HUES48 (cell line): ENCODE results near the gene UNC79.

ENCODE experiments used
- H3K27ac ChIP-seq: one replicate; pipeline ENCODE4 v1.7.0; 2013; ENCODE audit warnings: low read depth, low read length, inconsistent platforms
- H3K27me3 ChIP-seq: 2 replicates; pipeline ENCODE4 v1.6.1; 2013; ENCODE audit warnings: mild to moderate bottlenecking, low read length; ENCODE audit not compliant: control insufficient read depth, insufficient read depth
- H3K36me3 ChIP-seq: 2 replicates; pipeline ENCODE4 v1.6.1; 2013; ENCODE audit warnings: low read length; ENCODE audit not compliant: control insufficient read depth, insufficient read depth
- H3K4me1 ChIP-seq: 2 replicates; pipeline ENCODE4 v1.6.1; 2013; ENCODE audit warnings: mild to moderate bottlenecking, low read length; ENCODE audit not compliant: control insufficient read depth, insufficient read depth
- H3K4me3 ChIP-seq: 2 replicates; pipeline ENCODE4 v1.5.1; 2013; ENCODE audit warnings: mild to moderate bottlenecking, low read depth, low read length
- H3K9ac ChIP-seq: 2 replicates; pipeline ENCODE4 v1.6.1; 2013; ENCODE audit warnings: mild to moderate bottlenecking, low read depth, low read length, moderate library complexity
- H3K9me3 ChIP-seq: 2 replicates; pipeline ENCODE4 v1.6.1; 2013; ENCODE audit warnings: low read length; ENCODE audit not compliant: control insufficient read depth, insufficient read depth

UNC79 gene

DNA sequence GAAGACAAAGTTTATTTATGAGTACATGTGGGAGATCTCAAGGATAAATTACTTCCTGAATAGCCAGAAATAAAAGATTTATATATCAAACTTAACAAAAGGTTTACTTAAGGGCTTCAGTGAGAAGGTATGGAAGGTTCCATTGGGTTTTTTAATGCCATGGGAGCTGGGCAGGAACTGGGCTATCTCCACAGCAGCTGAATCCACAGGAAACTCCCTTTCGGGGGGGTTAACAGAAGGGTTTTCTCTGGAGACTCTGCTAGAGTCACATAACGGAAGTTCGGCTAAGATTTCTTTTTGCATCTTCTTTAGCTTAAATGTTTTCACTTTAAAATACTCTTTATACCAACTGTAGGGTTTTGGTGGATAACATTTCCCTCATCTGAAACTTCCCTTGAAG, 113.5 kb downstream of the UNC79 start:
- Histone ChIP-seq H3K4me3 (no peak overlapping the region), H3K9ac (no peak overlapping the region), H3K4me1 (no peaks in the 10 kb centered on the region), H3K27ac (no peak overlapping the region), H3K9me3 (no peaks in the 10 kb centered on the region), H3K36me3 (no peaks in the 10 kb centered on the region), H3K27me3 (no peaks in the 10 kb centered on the region)

DNA sequence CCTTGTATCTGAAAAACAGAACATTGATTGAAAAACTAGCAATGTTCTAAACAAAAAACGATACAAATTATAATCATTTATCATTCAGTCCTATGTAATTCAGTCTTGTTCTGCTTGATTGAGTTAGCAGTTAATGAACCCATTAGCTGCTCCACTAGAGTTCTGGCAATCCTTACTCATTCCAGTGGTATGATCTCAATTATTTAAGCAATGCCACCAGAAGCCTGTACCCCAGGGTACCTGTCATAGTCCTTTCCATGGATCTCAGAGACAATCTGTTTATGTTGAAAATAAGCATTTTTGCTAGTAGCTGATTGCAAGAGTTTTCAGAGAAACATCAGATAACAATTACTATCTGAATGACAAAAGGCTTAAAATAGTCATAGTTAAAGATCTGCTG, 115.9 kb downstream of the UNC79 start:
- H3K4me1 ChIP-seq, result no peaks in the 10 kb centered on the region
- no peak overlapping the region for H3K27ac ChIP-seq
- no peak overlapping the region for H3K9ac ChIP-seq

DNA sequence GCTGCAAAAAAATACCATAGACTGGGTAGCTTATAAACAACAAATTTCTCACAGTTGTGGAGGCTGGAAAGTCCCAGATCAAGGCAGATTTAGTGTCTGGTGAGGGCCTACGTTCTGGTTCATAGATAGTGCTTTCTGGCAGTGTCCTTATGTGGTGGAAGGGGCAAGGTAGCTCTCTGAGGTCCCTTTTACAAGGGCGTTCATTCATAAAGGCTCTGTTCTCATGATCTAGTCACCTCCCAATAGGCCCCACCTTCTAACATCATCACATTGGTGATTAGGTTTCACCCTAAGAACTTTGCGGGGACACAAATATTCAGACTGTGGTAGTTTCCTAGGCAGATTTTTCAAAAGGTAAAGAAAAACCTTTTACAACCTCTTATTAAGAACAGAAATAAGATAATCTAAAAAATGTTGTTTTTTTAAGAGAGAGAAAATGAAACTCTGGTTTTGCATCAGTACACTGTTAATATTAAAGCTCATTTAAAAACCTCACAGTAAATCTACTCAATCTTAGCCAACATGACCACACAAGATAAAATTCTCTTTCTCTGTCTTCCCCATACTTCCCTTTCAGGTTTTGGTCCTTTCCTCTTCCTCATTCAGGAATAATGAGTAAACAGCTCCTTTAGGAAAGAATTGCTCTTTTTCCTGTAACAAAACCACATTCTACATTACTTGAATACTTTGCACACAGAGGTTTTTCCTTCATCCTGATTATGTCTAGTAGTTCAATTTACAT, 117.5 kb downstream of the UNC79 start:
- Histone ChIP-seq H3K36me3 (no peaks in the 10 kb centered on the region), H3K9ac (no peak overlapping the region), H3K27me3 (no peaks in the 10 kb centered on the region), H3K27ac (no peak overlapping the region), H3K9me3 (no peaks in the 10 kb centered on the region), H3K4me1 (no peaks in the 10 kb centered on the region), H3K4me3 (no peak overlapping the region)

More for the DNA sequence above, 115.9 kb downstream of the UNC79 start:
- H3K27me3 ChIP-seq, result no peaks in the 10 kb centered on the region
- no peak overlapping the region for H3K4me3 ChIP-seq
- no peaks in the 10 kb centered on the region for H3K9me3 ChIP-seq
- no peaks in the 10 kb centered on the region for H3K36me3 ChIP-seq

DNA sequence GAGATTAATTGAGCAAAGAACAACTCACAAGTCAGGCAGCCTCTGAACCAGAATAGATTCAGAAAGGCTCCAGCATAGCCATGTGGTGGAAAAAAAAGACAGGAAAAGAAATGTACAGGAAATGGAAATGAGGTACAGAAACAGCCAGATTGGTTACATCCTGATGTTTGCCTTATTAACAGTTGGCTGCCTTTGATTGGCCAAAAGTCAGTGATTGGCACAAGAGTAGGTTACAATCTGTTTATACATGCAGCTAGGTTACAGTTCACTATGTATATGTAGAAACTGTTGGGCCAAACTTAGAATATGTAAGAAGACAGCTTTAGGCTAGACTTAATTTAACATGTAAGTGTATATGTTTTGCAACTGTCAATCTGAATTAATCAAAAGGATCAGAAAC, 118.9 kb downstream of the UNC79 start:
- peaks cover under 1% of the 10 kb centered on the region; the same call in 1 of the 2 replicates for H3K9me3 ChIP-seq
- no peak overlapping the region for H3K4me3 ChIP-seq
- no peaks in the 10 kb centered on the region for H3K36me3 ChIP-seq
- no peak overlapping the region for H3K9ac ChIP-seq
- no peak overlapping the region for H3K27ac ChIP-seq
- no peaks in the 10 kb centered on the region for H3K27me3 ChIP-seq
- no peaks in the 10 kb centered on the region for H3K4me1 ChIP-seq

- Histone ChIP-seq H3K36me3 (no peaks in the 10 kb centered on the region), H3K4me1 (0 out of 2 replicates have a peak, but pooled peaks cover 4% of the 10 kb centered on the region), H3K4me3 (no peak overlapping the region), H3K27ac (no peak overlapping the region), H3K9ac (no peak overlapping the region), H3K27me3 (no peaks in the 10 kb centered on the region), H3K9me3 (no peaks in the 10 kb centered on the region)
These were observed 134.2 kb downstream of the UNC79 start for GRCh38 chr14:93564918-93565317.

DNA sequence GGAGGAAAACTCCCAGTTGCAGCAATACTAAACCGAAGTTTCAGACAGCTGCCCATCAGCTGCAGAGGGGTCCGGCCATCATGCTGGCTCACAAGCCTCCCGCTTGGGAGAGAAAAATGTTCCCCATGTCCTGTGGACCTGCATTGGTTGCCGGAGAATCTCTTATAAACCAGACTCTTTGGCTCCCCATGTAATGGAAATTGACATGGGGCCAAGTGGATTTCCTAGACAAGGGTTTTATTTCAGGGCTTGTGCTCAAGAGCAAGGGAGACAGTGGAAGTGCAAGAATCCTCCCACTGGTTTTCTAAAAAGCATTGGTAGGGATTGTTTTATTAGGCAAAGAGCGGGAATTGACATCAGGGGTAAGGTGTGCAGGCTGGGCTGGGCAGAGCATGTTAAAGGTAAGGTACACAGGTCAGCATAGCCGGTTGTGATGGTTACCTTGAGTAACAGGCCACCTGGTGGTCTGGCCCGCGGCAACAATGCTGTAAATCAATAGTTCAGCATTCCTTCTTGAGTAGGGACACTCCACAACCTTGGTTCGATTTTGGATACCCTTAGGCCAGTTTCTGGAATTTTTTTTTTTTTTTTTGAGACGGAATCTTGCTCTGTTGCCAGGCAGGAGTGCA, 135.4 kb downstream of the UNC79 start:
- H3K36me3 ChIP-seq, result no peaks in the 10 kb centered on the region

DNA sequence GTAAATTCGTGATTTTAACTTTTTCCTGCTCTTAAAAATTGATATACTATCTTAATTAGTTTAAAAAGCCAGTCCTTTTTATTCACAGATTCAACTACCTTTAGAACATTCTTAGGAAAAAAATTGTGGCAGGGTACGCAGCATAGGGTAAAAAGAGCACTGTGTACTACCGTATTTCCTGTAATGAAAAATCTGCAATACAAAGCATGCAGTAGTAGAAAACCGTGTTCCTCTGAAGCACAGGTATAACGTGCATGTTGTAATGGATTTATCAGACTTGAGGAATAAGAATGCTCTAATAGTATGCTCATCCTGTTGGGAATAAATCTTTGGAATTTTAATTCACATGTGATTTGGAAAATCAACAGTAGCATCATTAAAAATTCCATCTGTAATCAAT, 140.5 kb downstream of the UNC79 start:
- Histone ChIP-seq H3K9me3 (no peaks in the 10 kb centered on the region), H3K4me1 (0 out of 2 replicates have a peak, but pooled peaks cover 4% of the 10 kb centered on the region), H3K27ac (no peak overlapping the region), H3K9ac (no peak overlapping the region), H3K4me3 (no peak overlapping the region), H3K27me3 (no peaks in the 10 kb centered on the region), H3K36me3 (no peaks in the 10 kb centered on the region)

More for the DNA sequence above, 135.4 kb downstream of the UNC79 start:
- no peak overlapping the region for H3K4me3 ChIP-seq
- H3K4me1 ChIP-seq, result 0 out of 2 replicates have a peak, but pooled peaks cover 4% of the 10 kb centered on the region
- no peaks in the 10 kb centered on the region for H3K9me3 ChIP-seq
- no peak overlapping the region for H3K27ac ChIP-seq
- H3K27me3 ChIP-seq, result no peaks in the 10 kb centered on the region
- no peak overlapping the region for H3K9ac ChIP-seq

DNA sequence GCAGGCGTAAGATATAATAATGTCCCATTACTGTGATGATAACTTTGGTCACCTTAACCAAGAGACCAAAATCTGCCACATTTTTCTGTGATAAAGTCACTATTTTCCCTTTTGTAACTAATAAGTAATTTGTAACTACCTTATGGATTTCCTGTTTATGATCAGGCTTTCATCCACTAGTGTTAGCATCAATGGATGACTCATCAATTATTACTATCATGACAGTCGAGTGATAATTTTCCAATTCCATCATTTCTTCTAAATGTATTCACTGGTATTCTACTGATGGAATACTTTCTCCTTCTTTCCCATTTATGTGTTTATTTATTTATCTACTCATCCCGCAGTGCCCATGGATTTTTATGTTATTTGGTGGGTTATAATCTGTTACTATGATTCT, 148.4 kb downstream of the UNC79 start:
- H3K27ac ChIP-seq, result no peak overlapping the region
- no peaks in the 10 kb centered on the region for H3K4me1 ChIP-seq
- no peaks in the 10 kb centered on the region for H3K36me3 ChIP-seq
- no peak overlapping the region for H3K4me3 ChIP-seq
- no peak overlapping the region for H3K9ac ChIP-seq
- H3K27me3 ChIP-seq, result no peaks in the 10 kb centered on the region
- H3K9me3 ChIP-seq, result no peaks in the 10 kb centered on the region

- no peak overlapping the region for H3K9ac ChIP-seq
- H3K9me3 ChIP-seq, result no peaks in the 10 kb centered on the region
- H3K4me3 ChIP-seq, result no peak overlapping the region
- no peaks in the 10 kb centered on the region for H3K36me3 ChIP-seq
- no peaks in the 10 kb centered on the region for H3K4me1 ChIP-seq
- H3K27ac ChIP-seq, result no peak overlapping the region
- no peaks in the 10 kb centered on the region for H3K27me3 ChIP-seq
These were observed 151.8 kb downstream of the UNC79 start for GRCh38 chr14:93582516-93582915.

- Histone ChIP-seq H3K9ac (no peak overlapping the region), H3K36me3 (no peaks in the 10 kb centered on the region), H3K27me3 (no peaks in the 10 kb centered on the region), H3K27ac (no peak overlapping the region), H3K4me3 (no peak overlapping the region), H3K9me3 (no peaks in the 10 kb centered on the region), H3K4me1 (no peaks in the 10 kb centered on the region)
These were observed 156.6 kb downstream of the UNC79 start for GRCh38 chr14:93587330-93587729.

DNA sequence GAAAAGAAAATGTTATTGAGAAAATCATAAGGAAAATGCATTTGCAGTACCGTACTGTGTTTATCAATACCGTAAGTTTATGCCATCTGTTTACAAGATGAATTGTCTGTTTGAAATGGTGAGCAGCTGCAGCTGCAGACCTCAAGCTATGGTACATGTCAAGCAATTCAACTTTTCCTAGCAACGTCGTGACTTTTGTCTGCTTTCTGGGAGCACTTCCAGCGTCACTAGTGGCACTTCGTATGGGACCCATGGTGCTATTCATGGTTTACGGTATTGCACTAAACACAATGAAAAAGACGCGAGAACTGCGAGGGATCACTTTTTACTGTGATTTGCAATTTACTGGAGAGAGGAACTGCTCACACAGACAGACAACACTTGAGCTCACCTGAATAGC, 160.8 kb downstream of the UNC79 start:
- Histone ChIP-seq H3K4me3 (no peak overlapping the region), H3K9me3 (no peaks in the 10 kb centered on the region), H3K27me3 (no peaks in the 10 kb centered on the region), H3K4me1 (no peaks in the 10 kb centered on the region), H3K9ac (no peak overlapping the region), H3K36me3 (no peaks in the 10 kb centered on the region), H3K27ac (no peak overlapping the region)
